Type B pancreatic cell (in vitro differentiated cells): Measurements from ENCODE around the gene TRNAU1AP. TPM values are rescaled to one million over a fixed set of nuclear protein-coding genes. Genes with fewer than 3 reads are reported as not detected.
"Not testable (repeated sequence)": the region's sequence is repeated elsewhere in the genome, so short reads cannot be mapped to it uniquely, and the experiment has no call there.

ENCODE experiments used
- DNase-seq: peaks from one replicate; pipeline ENCODE4 v3.0.0; 2021; ENCODE audit warnings: mixed read lengths; ENCODE audit not compliant: unreplicated experiment; ENCODE audit errors: extremely low spot score
- H3K27ac Mint-ChIP-seq: 2 replicates; pipeline ENCODE4 v1.8.0; 2021; ENCODE audit warnings: mild to moderate bottlenecking, mixed read lengths
- H3K27me3 Mint-ChIP-seq: 2 replicates; pipeline ENCODE4 v1.8.0; 2021; ENCODE audit warnings: mixed read lengths
- H3K36me3 Mint-ChIP-seq: 2 replicates; pipeline ENCODE4 v1.8.0; 2021; ENCODE audit warnings: mixed read lengths
- H3K4me1 Mint-ChIP-seq: one replicate; pipeline ENCODE4 v1.8.0; 2021; ENCODE audit warnings: mixed read lengths; ENCODE audit not compliant: unreplicated experiment
- H3K4me3 Mint-ChIP-seq: 2 replicates; pipeline ENCODE4 v1.8.0; 2021; ENCODE audit warnings: mild to moderate bottlenecking, mixed read lengths
- H3K9me3 Mint-ChIP-seq: 2 replicates; pipeline ENCODE4 v1.8.0; 2021; ENCODE audit warnings: mixed read lengths
- total RNA-seq: library from RNA; stranded (reverse); gene quantifications from 2 replicates; pipeline ENCODE4 v1.2.1, GENCODE V29; 2021; ENCODE audit warnings: low replicate concordance
- TF ChIP-seq, protein P1 (sequence below): fragments of 200-600 bp; sonication (generic); conservative IDR thresholded peaks from 2 replicates; pipeline ENCODE4 v1.5.0; 2021; ENCODE audit warnings: antibody characterized with exemption, mild to moderate bottlenecking

TRNAU1AP gene
- total RNA-seq, 1 donor from 2014 or later, result 33.7 TPM

DNA sequence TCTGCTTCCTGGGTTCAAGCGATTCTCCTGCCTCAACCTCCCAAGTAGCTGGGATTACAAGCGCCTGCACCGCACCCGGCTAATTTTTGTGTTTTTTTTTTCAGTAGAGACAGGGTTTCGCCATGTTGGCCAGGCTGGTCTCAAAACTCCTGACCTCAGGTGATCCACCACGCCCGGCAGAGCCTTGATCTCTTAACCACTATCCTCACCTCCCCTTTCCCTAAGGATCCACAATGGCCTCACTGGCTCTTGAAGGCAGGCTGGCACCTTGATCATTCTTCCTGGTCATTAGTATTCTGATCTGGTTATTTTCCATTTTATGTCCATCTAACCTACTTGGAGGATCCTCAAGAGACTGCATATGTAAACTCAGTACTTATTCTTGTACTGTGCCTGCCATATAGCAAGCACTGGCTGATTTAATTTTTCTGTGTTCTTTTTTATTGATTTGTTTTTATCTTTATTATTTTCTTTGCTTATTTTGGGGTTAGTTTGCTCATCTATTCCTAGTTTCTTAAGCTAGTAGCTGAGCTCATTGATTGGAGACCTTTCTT lies 40.8 kb upstream of the TRNAU1AP start:
- Mint-ChIP-seq H3K36me3 (peaks cover 42% of the 10 kb centered on the region), H3K4me3 (peak overlapping the region; percentile 59), H3K27ac (peak overlapping the region; percentile 57), H3K27me3 (no peaks in the 10 kb centered on the region), H3K4me1 (peaks cover 27% of the 10 kb centered on the region), H3K9me3 (no peaks in the 10 kb centered on the region)
- TF ChIP-seq, protein P1, sequence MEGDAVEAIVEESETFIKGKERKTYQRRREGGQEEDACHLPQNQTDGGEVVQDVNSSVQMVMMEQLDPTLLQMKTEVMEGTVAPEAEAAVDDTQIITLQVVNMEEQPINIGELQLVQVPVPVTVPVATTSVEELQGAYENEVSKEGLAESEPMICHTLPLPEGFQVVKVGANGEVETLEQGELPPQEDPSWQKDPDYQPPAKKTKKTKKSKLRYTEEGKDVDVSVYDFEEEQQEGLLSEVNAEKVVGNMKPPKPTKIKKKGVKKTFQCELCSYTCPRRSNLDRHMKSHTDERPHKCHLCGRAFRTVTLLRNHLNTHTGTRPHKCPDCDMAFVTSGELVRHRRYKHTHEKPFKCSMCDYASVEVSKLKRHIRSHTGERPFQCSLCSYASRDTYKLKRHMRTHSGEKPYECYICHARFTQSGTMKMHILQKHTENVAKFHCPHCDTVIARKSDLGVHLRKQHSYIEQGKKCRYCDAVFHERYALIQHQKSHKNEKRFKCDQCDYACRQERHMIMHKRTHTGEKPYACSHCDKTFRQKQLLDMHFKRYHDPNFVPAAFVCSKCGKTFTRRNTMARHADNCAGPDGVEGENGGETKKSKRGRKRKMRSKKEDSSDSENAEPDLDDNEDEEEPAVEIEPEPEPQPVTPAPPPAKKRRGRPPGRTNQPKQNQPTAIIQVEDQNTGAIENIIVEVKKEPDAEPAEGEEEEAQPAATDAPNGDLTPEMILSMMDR, result no peak
- no peak for DNase-seq

DNA sequence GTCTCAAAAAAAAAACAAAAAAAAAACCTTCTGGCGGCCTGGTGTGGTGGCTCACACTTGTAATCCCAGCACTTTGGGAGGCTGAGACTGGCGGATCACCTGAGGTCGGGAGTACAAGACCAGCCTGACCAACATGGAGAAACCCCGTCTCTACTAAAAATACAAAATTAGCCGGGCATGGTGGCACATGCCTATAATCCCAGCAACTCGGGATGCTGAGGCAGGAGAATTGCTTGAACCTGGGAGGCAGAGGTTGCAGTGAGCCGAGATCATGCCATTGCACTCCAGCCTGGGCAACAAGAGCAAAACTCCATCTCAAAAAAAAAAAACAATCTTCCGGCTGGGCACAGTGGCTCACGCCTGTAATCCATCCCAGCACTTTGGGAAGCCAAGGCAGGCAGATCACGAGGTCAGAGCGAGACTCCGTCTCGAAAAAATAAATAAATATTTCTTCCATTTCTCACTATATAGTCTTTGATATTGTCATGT lies 38.4 kb upstream of the TRNAU1AP start:
- H3K27ac Mint-ChIP-seq, result peak overlapping the region; percentile 29
- H3K9me3 Mint-ChIP-seq, DNase-seq, H3K27me3 Mint-ChIP-seq, H3K4me3 Mint-ChIP-seq: not testable (repeated sequence)
- H3K4me1 Mint-ChIP-seq, result peaks cover 27% of the 10 kb centered on the region
- H3K36me3 Mint-ChIP-seq, result peaks cover 33% of the 10 kb centered on the region

DNA sequence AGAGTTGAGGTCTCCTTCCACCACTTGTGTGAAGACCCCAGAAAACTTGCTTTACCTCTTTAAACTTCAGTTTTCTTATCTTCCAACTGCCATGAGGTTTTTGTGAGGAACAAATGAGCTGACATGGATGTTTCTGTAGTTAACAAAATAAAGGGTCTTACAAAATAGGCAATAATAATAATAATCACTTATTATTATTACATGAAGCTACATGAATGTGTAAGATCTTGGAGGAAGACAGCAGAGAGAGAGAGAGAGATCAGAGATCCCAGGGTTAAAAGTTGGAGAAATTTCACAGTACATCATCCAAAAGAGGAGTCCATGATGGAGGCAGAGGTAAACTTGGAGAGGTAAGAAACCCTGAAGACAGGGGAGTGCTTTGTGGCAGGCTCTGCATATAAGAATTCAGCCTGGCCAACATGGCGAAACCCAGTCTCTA lies 36.3 kb upstream of the TRNAU1AP start:
- Mint-ChIP-seq H3K27me3 (no peaks in the 10 kb centered on the region), H3K9me3 (no peaks in the 10 kb centered on the region), H3K27ac (peak overlapping the region; percentile 32), H3K36me3 (peaks cover 16% of the 10 kb centered on the region), H3K4me1 (peaks cover 20% of the 10 kb centered on the region), H3K4me3 (peak overlapping the region; percentile 66)
- DNase-seq, result no peak
- TF ChIP-seq, protein P1, result no peak

GRCh38 chr1:28517649-28517999 lies 35.3 kb upstream of the TRNAU1AP start:
- peak overlapping the region; percentile 87 for H3K4me3 Mint-ChIP-seq
- H3K27ac Mint-ChIP-seq, result peak overlapping the region; percentile 68
- no peaks in the 10 kb centered on the region for H3K9me3 Mint-ChIP-seq
- H3K36me3 Mint-ChIP-seq, result peaks cover 18% of the 10 kb centered on the region
- H3K27me3 Mint-ChIP-seq, result no peaks in the 10 kb centered on the region
- DNase-seq, result no peak
- H3K4me1 Mint-ChIP-seq, result peaks cover 18% of the 10 kb centered on the region
- TF ChIP-seq, protein P1, result no peak

DNA sequence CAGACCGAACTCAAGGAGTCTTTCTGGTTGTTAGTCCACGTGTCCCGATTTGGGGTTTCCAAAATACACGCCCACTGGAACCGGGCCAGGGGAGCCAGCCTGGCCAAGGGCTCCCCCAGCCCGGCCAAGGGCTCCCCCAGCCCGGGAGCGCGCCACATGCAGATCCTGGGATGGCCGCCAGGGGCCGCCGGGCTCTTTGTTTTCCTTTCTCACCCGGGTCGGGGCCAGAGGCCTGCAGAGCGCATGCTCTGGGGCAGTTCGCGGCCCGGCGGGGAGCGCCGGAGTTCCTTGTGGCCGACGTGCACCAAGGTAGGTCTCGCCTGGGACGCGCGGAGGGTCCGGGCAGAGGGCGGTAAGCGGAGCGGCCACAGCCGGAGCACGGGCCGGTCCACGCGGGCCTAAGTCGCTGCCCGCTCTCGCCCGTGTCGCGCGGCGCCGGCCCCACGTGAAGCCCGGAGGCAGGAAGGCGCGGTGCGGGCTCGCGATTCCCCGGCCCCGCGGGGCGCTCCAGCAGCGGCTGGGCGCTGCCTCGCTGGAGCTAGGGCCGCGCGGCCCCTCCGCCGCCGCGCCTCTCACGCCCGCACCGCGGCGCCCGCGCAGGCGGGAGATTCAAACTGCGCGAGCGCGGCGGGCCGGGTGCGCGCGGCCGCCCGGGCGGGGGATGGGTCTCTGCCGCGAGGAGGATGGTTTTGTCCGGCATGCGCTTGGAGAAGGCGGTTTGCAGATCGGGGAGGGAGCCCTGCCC lies 34.7 kb upstream of the TRNAU1AP start:
- DNase-seq, result peak; percentile 92
- Mint-ChIP-seq H3K4me3 (peak overlapping the region; percentile 90), H3K27ac (peak overlapping the region; percentile 91), H3K27me3 (no peaks in the 10 kb centered on the region), H3K36me3 (peaks cover 21% of the 10 kb centered on the region), H3K4me1 (peaks cover 18% of the 10 kb centered on the region), H3K9me3 (no peaks in the 10 kb centered on the region)
- TF ChIP-seq, protein P1, result peak; percentile 99

GRCh38 chr1:28518745-28519341 lies 34.0 kb upstream of the TRNAU1AP start:
- peaks cover 18% of the 10 kb centered on the region for H3K4me1 Mint-ChIP-seq
- no peak for DNase-seq
- peaks cover 25% of the 10 kb centered on the region for H3K36me3 Mint-ChIP-seq
- TF ChIP-seq, protein P1, result no peak
- peak overlapping the region; percentile 90 for H3K4me3 Mint-ChIP-seq
- no peaks in the 10 kb centered on the region for H3K9me3 Mint-ChIP-seq
- no peaks in the 10 kb centered on the region for H3K27me3 Mint-ChIP-seq
- peak overlapping the region; percentile 91 for H3K27ac Mint-ChIP-seq
